GM19035 (cell line): ENCODE data around the gene CLSTN2.
"Not testable (repeated sequence)": the region's sequence is repeated elsewhere in the genome, so short reads cannot be mapped to it uniquely, and the experiment has no call there.

Experiments
- ATAC-seq: cut with Tn5 transposase; IDR thresholded peaks from one replicate; pipeline ENCODE4 v1.9.1; 2021; ENCODE audit not compliant: unreplicated experiment

CLSTN2 gene

DNA sequence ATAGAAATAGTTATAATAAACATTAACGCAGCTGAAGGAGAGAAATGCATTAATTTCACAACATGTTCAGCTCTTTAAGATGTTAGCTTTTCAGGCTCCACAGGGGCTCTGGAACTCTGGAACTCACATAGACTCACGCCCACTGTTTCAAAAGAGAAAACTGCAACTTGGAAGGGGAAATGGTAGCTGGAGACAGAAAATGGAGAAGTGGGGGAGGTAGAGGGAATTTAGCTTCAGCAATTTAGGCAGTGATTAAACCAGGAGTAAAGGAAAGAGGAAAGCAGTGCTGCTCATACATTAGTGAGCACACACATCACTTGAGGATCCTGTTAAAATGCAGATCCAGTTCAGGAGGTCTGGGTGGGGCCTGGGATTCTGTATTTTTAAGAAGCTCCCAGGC is 468.1 kb downstream of the CLSTN2 start:
- no peak for ATAC-seq

DNA sequence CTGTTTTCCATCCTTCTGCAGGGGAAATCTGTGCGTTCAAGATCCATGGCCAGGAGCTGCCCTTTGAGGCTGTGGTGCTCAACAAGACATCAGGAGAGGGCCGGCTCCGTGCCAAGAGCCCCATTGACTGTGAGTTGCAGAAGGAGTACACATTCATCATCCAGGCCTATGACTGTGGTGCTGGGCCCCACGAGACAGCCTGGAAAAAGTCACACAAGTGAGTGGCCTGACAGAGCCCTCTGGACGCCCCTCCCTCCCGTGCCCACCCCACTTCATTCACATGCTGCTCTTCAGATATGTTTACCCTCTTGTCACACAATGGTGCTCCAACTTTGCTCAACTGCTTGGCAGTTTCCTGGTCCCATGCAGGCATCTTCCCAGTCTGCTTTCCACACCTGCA is 468.6 kb downstream of the CLSTN2 start:
- ATAC-seq, result no peak

DNA sequence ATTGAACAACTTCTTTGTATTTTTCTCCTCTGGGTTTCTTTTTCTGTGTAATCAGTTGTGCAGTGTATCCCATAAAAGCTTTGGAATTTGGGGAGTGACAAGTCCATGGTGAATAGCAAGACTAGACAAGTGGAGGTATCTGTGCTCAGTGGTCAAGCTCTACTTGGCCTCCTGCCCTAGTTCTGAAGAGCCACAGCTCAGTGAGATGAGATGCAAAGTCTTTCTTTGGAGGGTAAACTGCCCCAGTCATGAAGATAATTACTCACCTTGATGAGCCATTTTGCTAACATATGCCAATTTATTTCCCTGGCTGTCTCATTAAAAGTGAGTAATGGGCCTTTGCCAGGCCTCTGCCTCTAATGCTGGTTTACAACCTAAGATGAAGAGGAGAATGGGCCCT is 471.7 kb downstream of the CLSTN2 start:
- ATAC-seq, result no peak

DNA sequence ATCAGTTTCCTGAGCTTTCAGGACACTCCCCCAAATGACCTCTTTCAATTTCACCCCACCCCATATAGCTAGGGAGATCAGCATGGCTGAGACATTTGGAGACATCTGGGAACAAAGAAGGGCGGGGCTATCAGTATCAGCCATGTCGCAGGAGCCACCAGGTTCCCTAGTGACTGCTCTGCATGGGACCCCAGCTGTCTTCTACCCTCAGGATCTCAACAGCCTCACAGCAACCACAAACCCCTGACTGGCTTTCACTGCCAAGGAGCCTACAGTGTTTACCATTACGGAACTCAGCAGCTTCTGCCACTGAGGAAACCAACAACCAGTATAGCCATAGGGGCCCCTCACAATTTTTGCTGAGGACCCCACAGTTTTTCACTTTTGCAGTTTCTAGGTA is 473.3 kb downstream of the CLSTN2 start:
- ATAC-seq, result no peak

- ATAC-seq, result no peak
These were observed 481.7 kb downstream of the CLSTN2 start for GRCh38 chr3:140416666-140417065.

GRCh38 chr3:140420621-140421357 is 485.8 kb downstream of the CLSTN2 start:
- ATAC-seq, result no peak

DNA sequence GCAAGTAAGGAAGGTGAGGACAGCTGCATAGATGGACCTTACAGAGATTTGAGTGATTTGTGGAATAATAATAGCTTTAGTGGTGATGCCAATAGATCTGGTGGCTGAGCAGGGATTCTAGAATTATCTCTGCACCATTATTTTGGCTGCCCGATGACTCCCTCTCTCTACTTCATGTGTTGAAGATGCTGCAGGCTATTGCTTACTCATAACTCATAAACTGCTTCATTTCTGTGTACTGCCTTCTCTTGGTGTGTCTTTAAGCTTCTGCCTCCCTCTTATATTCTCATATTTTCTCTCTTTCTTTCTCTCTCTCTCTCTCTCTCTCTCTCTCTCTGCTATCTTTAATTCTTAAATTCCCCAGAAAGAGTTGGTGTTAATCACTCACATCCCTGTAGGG is 486.9 kb downstream of the CLSTN2 start:
- ATAC-seq, result no peak

DNA sequence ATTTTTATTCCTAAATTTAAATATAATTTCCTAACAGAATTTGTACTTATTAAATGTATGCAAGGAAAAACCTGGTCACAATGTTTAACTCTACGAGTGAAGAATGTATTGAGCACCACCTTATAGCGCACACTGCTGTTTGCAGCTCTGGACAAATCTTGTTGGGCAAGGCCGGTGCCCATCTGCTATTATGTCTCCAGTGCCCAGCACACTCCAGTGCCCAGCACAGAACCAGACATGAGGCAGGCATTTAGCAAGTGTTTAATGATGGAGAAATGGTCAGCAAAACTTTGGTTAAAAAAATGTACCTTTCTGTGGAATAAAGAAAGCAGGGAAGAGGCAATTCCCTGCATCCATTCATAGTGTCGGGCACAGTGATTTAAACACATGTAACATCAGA is 488.2 kb downstream of the CLSTN2 start:
- ATAC-seq, result no peak

DNA sequence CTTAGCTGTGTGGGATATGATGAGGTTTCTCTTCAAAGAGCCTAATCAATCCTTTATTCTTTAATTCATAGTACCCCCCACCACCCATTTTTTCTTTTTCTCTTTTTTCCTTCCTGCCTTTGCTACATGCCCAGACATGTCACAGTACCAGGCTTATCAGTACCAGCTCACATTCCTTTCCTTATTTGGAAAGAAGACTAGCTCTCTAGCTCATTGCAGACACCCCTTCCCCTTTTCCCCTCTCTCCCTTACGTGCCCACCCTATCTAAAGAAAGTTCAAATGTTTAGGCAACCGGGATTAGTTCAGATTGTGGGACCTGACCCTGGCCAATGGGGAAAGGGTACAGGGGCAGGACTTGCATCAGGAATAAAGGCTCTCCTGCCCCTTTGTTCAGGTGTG is 488.6 kb downstream of the CLSTN2 start:
- not testable (repeated sequence) for ATAC-seq

GRCh38 chr3:140424211-140424610 is 489.2 kb downstream of the CLSTN2 start:
- no peak for ATAC-seq

DNA sequence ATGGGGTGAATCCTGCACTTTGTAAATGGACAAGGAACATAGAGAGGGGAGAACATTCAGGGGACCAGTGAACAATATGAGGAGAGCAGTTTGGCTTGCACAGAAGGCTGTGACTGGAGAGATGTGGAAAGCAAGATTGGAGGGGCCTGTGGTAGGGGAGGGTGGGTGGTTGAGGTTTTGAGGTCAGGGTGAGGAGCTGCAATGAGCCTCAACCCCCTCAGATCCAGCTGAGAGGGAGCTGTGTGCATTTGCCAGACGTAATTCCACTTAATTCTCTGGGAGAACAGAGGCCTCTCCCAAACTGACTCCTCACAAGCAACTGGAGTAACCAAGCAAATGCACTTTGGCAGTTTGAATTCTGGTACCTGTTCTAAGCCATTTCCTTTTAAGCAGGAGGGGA is 489.7 kb downstream of the CLSTN2 start:
- ATAC-seq, result no peak

DNA sequence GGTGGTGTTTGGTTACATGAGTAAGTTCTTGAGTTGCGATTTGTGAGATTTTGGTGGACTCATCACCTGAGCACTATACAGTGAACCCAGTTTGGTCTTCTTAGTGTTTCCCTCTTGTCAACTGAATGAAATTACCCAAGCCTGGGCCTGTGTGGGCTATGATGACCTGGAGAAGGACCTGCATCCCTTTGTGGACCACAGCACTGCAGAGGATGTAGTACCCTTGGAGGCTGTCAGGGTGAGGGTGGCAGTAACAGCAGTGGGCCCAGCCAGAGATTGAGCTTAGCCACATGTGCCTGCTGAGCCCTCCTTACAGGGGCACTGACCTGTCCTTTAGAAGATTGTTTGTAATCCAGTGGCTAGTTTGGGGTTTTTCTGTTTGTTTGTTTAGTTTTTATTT is 492.8 kb downstream of the CLSTN2 start:
- ATAC-seq, result no peak

DNA sequence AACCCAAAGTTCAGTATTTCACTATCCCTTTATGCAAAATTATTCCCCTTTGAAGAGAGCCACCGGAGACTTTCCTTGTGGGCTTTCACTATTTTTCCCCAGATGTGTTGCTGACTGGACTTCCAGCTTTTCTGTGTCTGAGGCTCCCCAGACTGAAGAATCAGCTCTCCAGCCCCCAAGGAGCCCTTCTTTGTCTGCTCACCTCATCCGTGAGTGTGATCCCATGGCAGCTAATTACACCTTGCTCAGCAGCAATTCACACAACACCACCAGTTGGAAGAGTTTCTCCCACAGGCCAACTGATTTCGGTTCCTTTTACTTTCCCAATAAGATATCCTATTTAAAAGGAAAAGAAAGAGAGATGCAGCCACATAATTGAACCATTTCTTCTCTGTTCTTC is 493.4 kb downstream of the CLSTN2 start:
- no peak for ATAC-seq

DNA sequence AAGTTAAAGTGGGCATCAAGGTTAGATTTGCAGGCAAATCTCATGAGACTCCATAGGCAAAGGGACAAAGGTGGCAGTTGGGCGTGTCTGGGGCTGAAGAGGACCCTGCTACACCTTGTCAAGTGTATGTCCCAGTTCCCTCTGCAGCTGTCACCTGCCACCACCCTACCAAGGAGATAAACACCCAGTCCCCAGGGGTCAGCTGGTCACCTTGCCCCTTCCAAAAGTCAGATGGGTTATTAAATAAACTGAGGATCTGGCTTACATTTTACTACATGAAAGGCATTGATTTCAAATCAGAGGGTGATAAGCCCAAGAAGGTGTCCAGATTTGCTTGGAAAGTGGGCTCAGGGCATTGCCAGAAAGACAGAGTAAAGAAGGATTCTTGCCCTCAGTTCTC is 494.8 kb downstream of the CLSTN2 start:
- ATAC-seq, result no peak

DNA sequence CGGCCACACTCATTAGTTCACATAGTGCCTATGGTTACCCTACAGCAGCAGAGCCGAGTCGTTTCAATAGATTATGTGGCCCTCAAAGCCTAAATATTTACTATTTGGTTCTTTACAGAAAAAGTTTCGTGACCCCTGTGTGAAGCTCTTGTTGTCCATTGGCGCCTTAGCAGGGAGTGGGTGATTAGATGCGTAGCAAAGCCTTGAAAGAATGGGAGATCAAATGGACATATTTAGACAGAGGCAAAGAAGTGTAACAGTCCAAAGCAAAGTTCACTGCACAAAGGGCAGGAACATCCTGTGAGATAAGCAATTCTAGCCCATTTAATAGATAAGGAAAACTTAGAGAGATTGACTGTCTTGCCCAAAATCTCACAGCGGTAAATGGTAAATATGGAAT is 495.5 kb downstream of the CLSTN2 start:
- ATAC-seq, result no peak

- ATAC-seq, result no peak
These were observed 497.3 kb downstream of the CLSTN2 start for GRCh38 chr3:140432229-140432669.

DNA sequence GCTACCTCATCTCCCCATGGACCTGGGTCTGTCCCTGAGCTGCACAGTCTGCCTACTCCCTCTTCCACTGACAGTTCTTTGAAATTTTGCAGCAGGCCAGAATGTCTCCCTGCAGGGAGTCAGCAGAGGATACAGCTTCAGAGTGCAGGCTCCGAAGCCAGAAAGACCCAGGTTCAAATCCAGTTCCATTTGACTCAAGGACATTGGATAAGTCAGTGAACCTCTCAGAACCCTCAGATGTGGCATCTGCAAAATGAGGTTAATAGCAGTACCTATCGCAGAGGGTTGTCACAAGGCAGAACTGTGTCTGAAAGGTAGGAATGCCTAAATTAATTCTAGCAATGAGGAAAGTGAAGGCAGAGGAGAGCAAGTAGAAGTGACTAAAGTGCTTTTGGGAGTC is 498.4 kb downstream of the CLSTN2 start:
- ATAC-seq, result no peak

DNA sequence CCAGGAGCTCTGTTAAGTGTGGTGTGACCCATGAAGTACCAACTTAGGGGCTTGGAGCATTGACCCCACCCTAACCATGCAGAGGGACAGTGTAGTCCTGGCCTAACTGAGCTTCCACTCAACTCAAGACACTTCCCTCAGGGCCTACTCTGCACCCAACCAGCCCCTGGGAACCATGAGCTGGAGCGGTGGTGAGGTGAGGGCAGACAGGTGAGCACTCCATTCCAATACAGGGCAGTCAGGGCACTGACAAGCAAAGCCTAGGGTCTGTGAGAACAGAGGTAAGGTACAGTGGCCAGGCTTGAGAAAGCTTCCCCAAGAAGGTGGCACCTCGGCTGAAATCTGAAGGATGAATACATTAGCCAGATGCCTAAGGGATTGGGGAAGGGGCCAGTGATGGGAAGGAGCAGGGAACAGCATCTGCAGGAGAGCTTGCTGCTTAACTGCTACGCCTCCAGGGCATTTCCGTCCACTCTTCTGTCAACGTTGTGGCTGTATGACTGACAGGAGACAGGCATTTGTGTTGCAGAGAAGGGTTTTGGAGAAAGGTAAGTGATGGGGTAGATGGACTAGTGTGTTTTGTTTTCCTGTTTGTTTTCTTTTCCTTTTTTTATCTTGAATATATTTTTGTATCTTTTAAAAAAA is 499.4 kb downstream of the CLSTN2 start:
- no peak for ATAC-seq

DNA sequence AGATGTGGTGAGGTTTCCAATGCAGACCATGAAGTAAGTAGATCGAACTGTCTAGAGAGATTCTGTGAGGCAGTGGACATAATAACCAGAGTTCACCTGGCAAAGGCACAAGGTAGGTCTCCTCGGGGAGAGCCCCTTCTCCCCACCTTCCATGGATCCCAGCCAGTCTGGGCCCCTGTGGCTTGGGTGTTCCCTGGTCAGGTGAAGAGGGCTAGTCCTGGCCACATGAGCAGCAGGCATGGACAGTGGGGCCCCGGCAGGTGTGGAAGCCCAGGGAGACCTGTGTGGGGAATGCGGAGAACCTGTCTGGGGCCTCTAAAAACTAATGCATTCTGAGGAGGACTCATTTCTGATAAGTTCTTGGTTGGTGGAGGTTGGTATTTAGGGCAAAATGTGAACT is 501.4 kb downstream of the CLSTN2 start:
- no peak for ATAC-seq

GRCh38 chr3:140438736-140439470 is 503.9 kb downstream of the CLSTN2 start:
- no peak for ATAC-seq

DNA sequence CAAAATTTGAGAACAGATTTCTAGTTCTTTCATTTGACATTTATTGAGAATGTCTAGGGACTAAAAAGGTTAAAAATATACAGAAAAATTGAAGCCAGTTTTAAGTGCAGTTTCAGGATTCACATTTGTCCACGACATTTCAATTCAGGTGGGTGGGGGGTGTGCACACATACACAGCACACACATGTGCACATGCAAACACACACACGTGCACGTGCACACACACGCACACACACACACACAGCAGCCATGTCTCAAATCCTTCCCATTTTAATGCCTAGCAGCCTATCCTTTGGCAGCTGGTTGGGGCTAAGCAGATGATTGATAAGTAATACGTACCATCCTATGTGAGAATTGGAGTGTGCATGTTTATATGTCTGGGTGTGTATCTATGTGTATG is 504.5 kb downstream of the CLSTN2 start:
- ATAC-seq, result no peak

- ATAC-seq, result no peak
These were observed 505.5 kb downstream of the CLSTN2 start for GRCh38 chr3:140440446-140440845.
